SK-N-SH (cell line): ENCODE data around the gene FZD2. TPM values are rescaled to one million over a fixed set of nuclear protein-coding genes. Genes with fewer than 3 reads are reported as not detected.

Source experiments
- CTCF ChIA-PET: fragments of 300-600, 350-600 bp; formaldehyde crosslinking; extraction: SDS; loops from one replicate; lab custom pipeline; 2021; lab: Yijun Ruan, JAX
- POLR2A ChIA-PET: fragments of 350-600 bp; sonication (Branson Sonifier 250); formaldehyde crosslinking; extraction: SDS; loops from one replicate; lab custom pipeline; 2020; ENCODE audit warnings: antibody characterized with exemption, inconsistent platforms; lab: Yijun Ruan, JAX
- DNase-seq: peaks from one replicate; pipeline ENCODE4 v3.0.0; 2012
- H2AFZ ChIP-seq: fragments of 200-600 bp; sonication (generic); 2 replicates; pipeline ENCODE4 v1.8.1; 2016; ENCODE audit warnings: antibody characterized with exemption, mild to moderate bottlenecking, low read depth
- H3F3A ChIP-seq: fragments of 200-600 bp; sonication (generic); replicated peaks from 2 replicates; pipeline ENCODE3; 2016; ENCODE audit warnings: antibody characterized with exemption, mild to moderate bottlenecking; ENCODE audit not compliant: insufficient read depth
- H3K27ac ChIP-seq, 2 experiments: fragments of 200-500 bp in 1 of 2; fragments of 200-600 bp in 1 of 2; sonication (Bioruptor generic) in 1 of 2; sonication (generic), shearing (Covaris generic) in 1 of 2; 2 replicates each; pipeline versions ENCODE4 v1.5.1 to v1.6.1; 2014 to 2016; ENCODE audit warnings: low read depth in 2 of 2, inconsistent platforms in 1 of 2, low read length in 1 of 2, mild to moderate bottlenecking in 1 of 2, mixed read lengths in 1 of 2
- H3K27me3 ChIP-seq: fragments of 200-600 bp; sonication (generic), shearing (Covaris generic); 2 replicates; pipeline ENCODE4 v1.6.1; 2016; ENCODE audit warnings: mixed run types; ENCODE audit not compliant: insufficient read depth
- H3K36me3 ChIP-seq, 2 experiments: fragments of 200-500 bp in 1 of 2; fragments of 200-600 bp in 1 of 2; sonication (Bioruptor generic) in 1 of 2; sonication (generic) in 1 of 2; replicated peaks in 1 of 2; 2 replicates each; pipeline versions ENCODE3 to v1.5.1; 2014 to 2016; ENCODE audit warnings: low read length in 1 of 2, mild to moderate bottlenecking in 1 of 2; ENCODE audit not compliant: insufficient read depth in 2 of 2, control insufficient read depth in 1 of 2
- H3K4me1 ChIP-seq, 2 experiments: fragments of 200-500 bp in 1 of 2; fragments of 200-600 bp in 1 of 2; sonication (Bioruptor generic) in 1 of 2; sonication (generic), shearing (Covaris generic) in 1 of 2; 2 replicates each; pipeline versions ENCODE4 v1.5.1 to v1.6.1; 2014 to 2016; ENCODE audit warnings: low read depth in 1 of 2, low read length in 1 of 2, mixed run types in 1 of 2; ENCODE audit not compliant: insufficient read depth in 2 of 2, control insufficient read depth in 1 of 2
- H3K4me2 ChIP-seq: fragments of 200-600 bp; sonication (generic), shearing (Covaris generic); 2 replicates; pipeline ENCODE4 v1.6.1; 2017; ENCODE audit warnings: mixed run types
- H3K4me3 ChIP-seq, 2 experiments: fragments of 200-500 bp in 1 of 2; fragments of 200-600 bp in 1 of 2; sonication (Bioruptor generic) in 1 of 2; sonication (generic), shearing (Covaris generic) in 1 of 2; 2 replicates each; pipeline versions ENCODE4 v1.5.1 to v1.8.1; 2014 to 2016; ENCODE audit warnings: low read depth in 2 of 2, inconsistent platforms in 1 of 2, low read length in 1 of 2, mild to moderate bottlenecking in 1 of 2, mixed read lengths in 1 of 2, moderate library complexity in 1 of 2
- H3K79me2 ChIP-seq: fragments of 200-600 bp; sonication (generic); 2 replicates; pipeline ENCODE4 v1.8.1; 2017; ENCODE audit warnings: mild to moderate bottlenecking; ENCODE audit not compliant: insufficient read depth
- H3K9ac ChIP-seq: fragments of 200-600 bp; sonication (generic); 2 replicates; pipeline ENCODE4 v1.6.1; 2017; ENCODE audit warnings: mixed run types
- H3K9me2 ChIP-seq: fragments of 200-600 bp; sonication (generic); 2 replicates; pipeline ENCODE4 v1.6.1; 2017; ENCODE audit warnings: mixed run types
- H3K9me3 ChIP-seq: fragments of 200-600 bp; sonication (generic); 2 replicates; pipeline ENCODE4 v1.6.1; 2017; ENCODE audit warnings: mixed run types, mild to moderate bottlenecking, moderate library complexity
- H4K20me1 ChIP-seq: fragments of 200-600 bp; sonication (generic); 2 replicates; pipeline ENCODE4 v1.6.1; 2017; ENCODE audit warnings: mild to moderate bottlenecking, mixed run types; ENCODE audit not compliant: insufficient read depth
- ELF1 ChIP-seq: IDR thresholded peaks from 2 replicates; pipeline ENCODE4 v1.4.0; 2012
- EP300 ChIP-seq, 2 experiments: IDR thresholded peaks; 2 replicates each; pipeline versions ENCODE4 v1.4.0 to v1.6.1; 2012; ENCODE audit warnings: borderline replicate concordance in 1 of 2, low read depth in 1 of 2, low read length in 1 of 2
- FOXJ3 ChIP-seq: sonication (generic); formaldehyde crosslinking; IDR thresholded peaks from 2 replicates; pipeline ENCODE4 v1.5.1; 2020; ENCODE audit warnings: mild to moderate bottlenecking, missing genetic modification reagents
- GATA2 ChIP-seq: sonication (generic); formaldehyde crosslinking; IDR thresholded peaks from 2 replicates; pipeline ENCODE4 v1.5.0; 2020; ENCODE audit warnings: mild to moderate bottlenecking, missing genetic modification reagents
- JUND ChIP-seq: IDR thresholded peaks from 2 replicates; pipeline ENCODE4 v1.4.0; 2012
- MEF2A ChIP-seq: IDR thresholded peaks from 2 replicates; pipeline ENCODE4 v1.4.0; 2012; ENCODE audit warnings: low read depth, borderline replicate concordance
- MXI1 ChIP-seq: IDR thresholded peaks from 2 replicates; pipeline ENCODE4 v1.6.1; 2012; ENCODE audit warnings: mild to moderate bottlenecking, low read depth, low read length, improper control_type of control experiment
- NRF1 ChIP-seq: IDR thresholded peaks from 2 replicates; pipeline ENCODE4 v1.6.1; 2012; ENCODE audit warnings: low read depth, mild to moderate bottlenecking, low read length
- RAD21 ChIP-seq: IDR thresholded peaks from 2 replicates; pipeline ENCODE4 v1.6.1; 2012; ENCODE audit warnings: mild to moderate bottlenecking, low read length
- RFX5 ChIP-seq: IDR thresholded peaks from 2 replicates; pipeline ENCODE4 v1.6.1; 2012; ENCODE audit warnings: mild to moderate bottlenecking, improper control_type of control experiment, low read length
- RXRA ChIP-seq: IDR thresholded peaks from 2 replicates; pipeline ENCODE4 v1.4.0; 2012; ENCODE audit warnings: low read depth, mild to moderate bottlenecking, borderline replicate concordance
- TCF12 ChIP-seq: IDR thresholded peaks from 2 replicates; pipeline ENCODE4 v1.4.0; 2012
- TEAD4 ChIP-seq: IDR thresholded peaks from 2 replicates; pipeline ENCODE4 v1.4.0; 2012; ENCODE audit warnings: mild to moderate bottlenecking, borderline replicate concordance; ENCODE audit not compliant: insufficient read depth
- YY1 ChIP-seq: IDR thresholded peaks from 2 replicates; pipeline ENCODE4 v1.4.0; 2012; ENCODE audit warnings: low read depth, mild to moderate bottlenecking
- WGBS: methylation state at CpG from one replicate; pipeline ENCODE4 v1.1.6; 2017; ENCODE audit warnings: low lambda C conversion rate; 5-methylcytosine and 5-hydroxymethylcytosine counted together
- polyA plus RNA-seq, 3 experiments: library from polyadenylated mRNA; depleted of rRNA; stranded (reverse); fragments of >200 nt; gene quantifications; 2 replicates each; pipeline ENCODE4 v1.2.3, GENCODE V29; 2012
- TF ChIP-seq, protein P1 (sequence below): fragments of 150-350 bp; IDR thresholded peaks from 2 replicates; pipeline ENCODE4 v1.6.1; 2016; ENCODE audit warnings: mild to moderate bottlenecking, low read depth, low read length
- TF ChIP-seq, protein P2 (sequence below): IDR thresholded peaks from 2 replicates; pipeline ENCODE4 v1.4.0; 2012; ENCODE audit warnings: low read depth, borderline replicate concordance
- TF ChIP-seq, protein P3 (sequence below): IDR thresholded peaks from 2 replicates; pipeline ENCODE4; 2012
- TF ChIP-seq, protein P4 (sequence below): fragments of 200-600 bp; sonication (generic); IDR thresholded peaks from 2 replicates; pipeline ENCODE4 v1.6.1; 2017; ENCODE audit warnings: antibody characterized with exemption, mild to moderate bottlenecking, moderate library complexity

Gene FZD2
- polyA plus RNA-seq, 1 of the 3 experiments (the other 2 are of a cell fraction), result 35.1 TPM

DNA sequence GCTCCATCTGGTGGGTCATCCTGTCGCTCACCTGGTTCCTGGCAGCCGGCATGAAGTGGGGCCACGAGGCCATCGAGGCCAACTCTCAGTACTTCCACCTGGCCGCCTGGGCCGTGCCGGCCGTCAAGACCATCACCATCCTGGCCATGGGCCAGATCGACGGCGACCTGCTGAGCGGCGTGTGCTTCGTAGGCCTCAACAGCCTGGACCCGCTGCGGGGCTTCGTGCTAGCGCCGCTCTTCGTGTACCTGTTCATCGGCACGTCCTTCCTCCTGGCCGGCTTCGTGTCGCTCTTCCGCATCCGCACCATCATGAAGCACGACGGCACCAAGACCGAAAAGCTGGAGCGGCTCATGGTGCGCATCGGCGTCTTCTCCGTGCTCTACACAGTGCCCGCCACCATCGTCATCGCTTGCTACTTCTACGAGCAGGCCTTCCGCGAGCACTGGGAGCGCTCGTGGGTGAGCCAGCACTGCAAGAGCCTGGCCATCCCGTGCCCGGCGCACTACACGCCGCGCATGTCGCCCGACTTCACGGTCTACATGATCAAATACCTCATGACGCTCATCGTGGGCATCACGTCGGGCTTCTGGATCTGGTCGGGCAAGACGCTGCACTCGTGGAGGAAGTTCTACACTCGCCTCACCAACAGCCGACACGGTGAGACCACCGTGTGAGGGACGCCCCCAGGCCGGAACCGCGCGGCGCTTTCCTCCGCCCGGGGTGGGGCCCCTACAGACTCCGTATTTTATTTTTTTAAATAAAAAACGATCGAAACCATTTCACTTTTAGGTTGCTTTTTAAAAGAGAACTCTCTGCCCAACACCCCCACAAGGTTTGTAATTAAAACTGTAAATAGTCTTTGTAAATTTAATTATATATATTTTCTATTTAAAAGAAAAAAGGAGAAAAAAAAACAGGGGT, 1.7 kb downstream of the FZD2 start:
- 96% methylated on average over 67 of the region's 74 CpGs for WGBS

DNA sequence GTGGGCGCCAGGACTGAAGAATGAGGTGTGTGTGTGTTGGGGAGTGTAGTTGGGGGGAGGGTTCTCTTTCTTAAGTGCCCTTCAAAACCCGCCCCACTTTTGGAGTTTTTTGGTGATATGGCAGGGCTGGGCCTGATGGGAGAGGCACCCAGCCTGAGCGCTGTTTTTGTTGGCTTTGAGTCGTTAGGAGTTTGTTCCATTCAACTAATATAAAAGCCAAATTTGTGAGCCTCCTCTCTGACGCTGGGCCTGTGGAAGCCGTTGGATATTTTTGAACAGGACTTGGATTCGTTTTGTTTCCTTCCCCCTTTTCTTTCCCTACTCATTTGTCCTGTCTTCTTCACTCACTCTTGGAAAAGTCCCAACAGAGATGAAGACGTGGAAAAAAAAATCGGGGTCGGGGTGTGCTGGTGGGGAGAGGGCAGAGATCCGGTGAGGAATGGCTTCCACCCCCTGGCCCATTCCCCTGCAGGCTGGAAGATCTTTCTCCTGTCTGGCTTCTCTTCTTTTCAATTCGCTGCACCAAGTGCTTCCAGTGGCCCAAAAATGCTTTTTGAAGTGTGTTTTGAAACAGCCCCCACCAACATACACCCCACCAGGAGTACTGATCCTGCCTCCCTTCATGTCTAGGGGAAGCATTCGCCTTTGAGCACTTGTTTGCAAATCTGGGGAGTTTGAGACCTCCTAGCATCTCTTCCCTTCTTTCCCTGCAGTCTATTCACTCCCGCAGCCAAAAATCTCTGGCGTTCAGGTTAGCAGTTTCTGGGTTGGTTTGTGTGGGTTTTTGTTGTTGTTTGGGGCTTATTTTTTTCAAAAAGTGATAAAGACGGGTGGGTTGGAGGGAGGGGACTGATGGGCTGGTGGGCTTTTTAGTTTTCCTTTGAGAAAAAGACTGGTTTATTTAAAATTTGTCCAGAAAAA, 2.6 kb downstream of the FZD2 start:
- H3K79me2 ChIP-seq, result peaks cover 43% of the 10 kb centered on the region
- no peak for DNase-seq
- H3K4me2 ChIP-seq, result peak overlapping the region; percentile 84
- no peaks in the 10 kb centered on the region for H3K9me3 ChIP-seq
- CTCF ChIA-PET, result no interaction called here
- H4K20me1 ChIP-seq, result peaks cover 12% of the 10 kb centered on the region; the same call in 1 of the 2 replicates
- peak overlapping the region; percentile 36 to 83; a peak in 3 of 4 replicates for H3K4me3 ChIP-seq
- no peaks in the 10 kb centered on the region for H3K27me3 ChIP-seq
- peaks cover 9 to 41% of the 10 kb centered on the region in 2 experiments; a peak in 3 of 4 replicates for H3K4me1 ChIP-seq
- no peak overlapping the region for H3K27ac ChIP-seq
- H3K9ac ChIP-seq, result no peak overlapping the region; the same call in 1 of the 2 replicates
- no peak overlapping the region for H2AFZ ChIP-seq
- WGBS, result 60% methylated on average over 16 of the region's 16 CpGs
- H3K9me2 ChIP-seq, result no peaks in the 10 kb centered on the region
- H3F3A ChIP-seq, result no peaks in the 10 kb centered on the region
- POLR2A ChIA-PET, result no interaction called here
- peaks cover 3 to 4% of the 10 kb centered on the region in 2 experiments for H3K36me3 ChIP-seq
- TF ChIP-seq, protein P1, sequence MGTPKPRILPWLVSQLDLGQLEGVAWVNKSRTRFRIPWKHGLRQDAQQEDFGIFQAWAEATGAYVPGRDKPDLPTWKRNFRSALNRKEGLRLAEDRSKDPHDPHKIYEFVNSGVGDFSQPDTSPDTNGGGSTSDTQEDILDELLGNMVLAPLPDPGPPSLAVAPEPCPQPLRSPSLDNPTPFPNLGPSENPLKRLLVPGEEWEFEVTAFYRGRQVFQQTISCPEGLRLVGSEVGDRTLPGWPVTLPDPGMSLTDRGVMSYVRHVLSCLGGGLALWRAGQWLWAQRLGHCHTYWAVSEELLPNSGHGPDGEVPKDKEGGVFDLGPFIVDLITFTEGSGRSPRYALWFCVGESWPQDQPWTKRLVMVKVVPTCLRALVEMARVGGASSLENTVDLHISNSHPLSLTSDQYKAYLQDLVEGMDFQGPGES, result no peak
- TF ChIP-seq MEF2A (no peak), RXRA (no peak), RFX5 (no peak), TCF12 (no peak), MXI1 (no peak), JUND (no peak), YY1 (no peak)
- TF ChIP-seq, protein P2, sequence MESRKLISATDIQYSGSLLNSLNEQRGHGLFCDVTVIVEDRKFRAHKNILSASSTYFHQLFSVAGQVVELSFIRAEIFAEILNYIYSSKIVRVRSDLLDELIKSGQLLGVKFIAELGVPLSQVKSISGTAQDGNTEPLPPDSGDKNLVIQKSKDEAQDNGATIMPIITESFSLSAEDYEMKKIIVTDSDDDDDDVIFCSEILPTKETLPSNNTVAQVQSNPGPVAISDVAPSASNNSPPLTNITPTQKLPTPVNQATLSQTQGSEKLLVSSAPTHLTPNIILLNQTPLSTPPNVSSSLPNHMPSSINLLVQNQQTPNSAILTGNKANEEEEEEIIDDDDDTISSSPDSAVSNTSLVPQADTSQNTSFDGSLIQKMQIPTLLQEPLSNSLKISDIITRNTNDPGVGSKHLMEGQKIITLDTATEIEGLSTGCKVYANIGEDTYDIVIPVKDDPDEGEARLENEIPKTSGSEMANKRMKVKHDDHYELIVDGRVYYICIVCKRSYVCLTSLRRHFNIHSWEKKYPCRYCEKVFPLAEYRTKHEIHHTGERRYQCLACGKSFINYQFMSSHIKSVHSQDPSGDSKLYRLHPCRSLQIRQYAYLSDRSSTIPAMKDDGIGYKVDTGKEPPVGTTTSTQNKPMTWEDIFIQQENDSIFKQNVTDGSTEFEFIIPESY, result no peak
- TF ChIP-seq, protein P3, sequence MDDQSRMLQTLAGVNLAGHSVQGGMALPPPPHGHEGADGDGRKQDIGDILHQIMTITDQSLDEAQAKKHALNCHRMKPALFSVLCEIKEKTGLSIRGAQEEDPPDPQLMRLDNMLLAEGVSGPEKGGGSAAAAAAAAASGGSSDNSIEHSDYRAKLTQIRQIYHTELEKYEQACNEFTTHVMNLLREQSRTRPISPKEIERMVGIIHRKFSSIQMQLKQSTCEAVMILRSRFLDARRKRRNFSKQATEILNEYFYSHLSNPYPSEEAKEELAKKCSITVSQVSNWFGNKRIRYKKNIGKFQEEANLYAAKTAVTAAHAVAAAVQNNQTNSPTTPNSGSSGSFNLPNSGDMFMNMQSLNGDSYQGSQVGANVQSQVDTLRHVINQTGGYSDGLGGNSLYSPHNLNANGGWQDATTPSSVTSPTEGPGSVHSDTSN, result no peak
- TF ChIP-seq, protein P4, sequence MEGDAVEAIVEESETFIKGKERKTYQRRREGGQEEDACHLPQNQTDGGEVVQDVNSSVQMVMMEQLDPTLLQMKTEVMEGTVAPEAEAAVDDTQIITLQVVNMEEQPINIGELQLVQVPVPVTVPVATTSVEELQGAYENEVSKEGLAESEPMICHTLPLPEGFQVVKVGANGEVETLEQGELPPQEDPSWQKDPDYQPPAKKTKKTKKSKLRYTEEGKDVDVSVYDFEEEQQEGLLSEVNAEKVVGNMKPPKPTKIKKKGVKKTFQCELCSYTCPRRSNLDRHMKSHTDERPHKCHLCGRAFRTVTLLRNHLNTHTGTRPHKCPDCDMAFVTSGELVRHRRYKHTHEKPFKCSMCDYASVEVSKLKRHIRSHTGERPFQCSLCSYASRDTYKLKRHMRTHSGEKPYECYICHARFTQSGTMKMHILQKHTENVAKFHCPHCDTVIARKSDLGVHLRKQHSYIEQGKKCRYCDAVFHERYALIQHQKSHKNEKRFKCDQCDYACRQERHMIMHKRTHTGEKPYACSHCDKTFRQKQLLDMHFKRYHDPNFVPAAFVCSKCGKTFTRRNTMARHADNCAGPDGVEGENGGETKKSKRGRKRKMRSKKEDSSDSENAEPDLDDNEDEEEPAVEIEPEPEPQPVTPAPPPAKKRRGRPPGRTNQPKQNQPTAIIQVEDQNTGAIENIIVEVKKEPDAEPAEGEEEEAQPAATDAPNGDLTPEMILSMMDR, result no peak

More for the DNA sequence above, 1.7 kb downstream of the FZD2 start:
- peaks cover 12% of the 10 kb centered on the region; the same call in 1 of the 2 replicates for H4K20me1 ChIP-seq
- DNase-seq, result no peak
- H3K9me2 ChIP-seq, result no peaks in the 10 kb centered on the region
- H3F3A ChIP-seq, result peaks cover 3% of the 10 kb centered on the region
- peaks cover 3 to 4% of the 10 kb centered on the region in 2 experiments for H3K36me3 ChIP-seq
- peak overlapping the region; percentile 84 for H3K4me2 ChIP-seq
- no peak overlapping the region for H2AFZ ChIP-seq
- ChIA-PET CTCF (interaction anchor here (0.7 kb wide), 1 partner anchor 113 kb away, joined by 3 read pairs; no protein-coding TSS in a partner anchor), POLR2A (no interaction called here)
- TF ChIP-seq, protein P3, result no peak
- TF ChIP-seq EP300 (IDR thresholded peaks at IDR 0.05; ENCODE audit: borderline replicate concordance in 1 of 2, low read depth in 1 of 2, low read length in 1 of 2), result no peak
- no peak for TF ChIP-seq MEF2A
- no peak for TF ChIP-seq ELF1
- no peak for TF ChIP-seq NRF1
- no peak for TF ChIP-seq GATA2 (CRISPR knock-in tag)
- TF ChIP-seq MXI1, result no peak
- TF ChIP-seq RXRA, result no peak
- no peak for TF ChIP-seq TEAD4
- no peak for TF ChIP-seq FOXJ3 (CRISPR knock-in tag)
- no peak for TF ChIP-seq RAD21
- H3K9ac ChIP-seq, result no peak overlapping the region; the same call in 1 of the 2 replicates
- no peaks in the 10 kb centered on the region for H3K27me3 ChIP-seq
- H3K4me1 ChIP-seq, result peaks cover 11 to 41% of the 10 kb centered on the region in 2 experiments; a peak in 3 of 4 replicates
- H3K4me3 ChIP-seq, result peak overlapping the region; percentile 72 to 83
- no peaks in the 10 kb centered on the region for H3K9me3 ChIP-seq
- no peak overlapping the region for H3K27ac ChIP-seq
- H3K79me2 ChIP-seq, result peaks cover 43% of the 10 kb centered on the region
